Adrenal gland (tissue), 12 donors: ENCODE results near the gene IL1B. TPM values are rescaled to one million over a fixed set of nuclear protein-coding genes. Genes with fewer than 3 reads are reported as not detected.
A peak's percentile ranks its signal among the peaks of the same experiment; 100 is the strongest.

Experiments
- DNase-seq, 7 donors: peaks; one replicate each; pipeline ENCODE4 v3.0.0-alpha.2; 2019 to 2020
- H3K27ac ChIP-seq, 5 donors: fragments of 200-600 bp; sonication (generic) in 4 of 5; 1 replicate in 3 of 5; 2 replicates in 2 of 5; pipeline versions ENCODE4 v1.5.1 to v1.8.0; 2016 to 2020; ENCODE audit warnings: mild to moderate bottlenecking in 1 of 5
- H3K27me3 ChIP-seq: fragments of 200-600 bp; 2 replicates; pipeline ENCODE4 v1.8.0; 2021
- H3K36me3 ChIP-seq, 2 donors: fragments of 200-600 bp; replicated peaks in 1 of 2; 1 replicate in 1 of 2; 2 replicates in 1 of 2; pipeline versions ENCODE4 v1.5.1 to v1.8.0; 2018 to 2022
- H3K4me1 ChIP-seq, 2 donors: fragments of 200-600 bp; replicated peaks in 1 of 2; 1 replicate in 1 of 2; 2 replicates in 1 of 2; pipeline versions ENCODE4 v1.5.1 to v1.8.0; 2018 to 2021
- H3K4me3 ChIP-seq, 4 donors: fragments of 200-600 bp; sonication (generic) in 3 of 4; one replicate each; pipeline ENCODE4 v1.5.1; 2016 to 2018
- H3K9me3 ChIP-seq, 3 donors: fragments of 200-600 bp; sonication (generic) in 1 of 3; replicated peaks in 1 of 3; 1 replicate in 2 of 3; 2 replicates in 1 of 3; pipeline versions ENCODE4 v1.5.1 to v1.8.0; 2016 to 2021
- POLR2A ChIP-seq, 2 donors: fragments of 450-650 bp; IDR thresholded peaks; one replicate each; pipeline ENCODE4 v1.6.1; 2017; ENCODE audit warnings: antibody characterized with exemption in 2 of 2, mild to moderate bottlenecking in 2 of 2, moderate library complexity in 1 of 2
- WGBS, 4 donors: extraction: QIAGEN DNeasy Blood & Tissue Kit in 2 of 4; methylation state at CpG; one replicate each; pipeline versions ENCODE4 v1.1.5 to v1.1.7; 2013 to 2017; 5-methylcytosine and 5-hydroxymethylcytosine counted together
- intact Hi-C, 2 donors: fragments of 100-400 bp; cut with DNase I; formaldehyde crosslinking; loops; one replicate each; pipeline versions ENCODE4 v1.14.1 to v1.15.0; 2022 to 2023
- polyA plus RNA-seq, 3 donors: library from polyadenylated mRNA; stranded (reverse); fragments of 200-250 nt in 2 of 3; fragments of 350-450 nt in 1 of 3; fragmentation: Illumina TruSeq in 1 of 3; extraction: RNeasy Lipid Tissue Mini Kit (QIAGEN cat#74804) in 1 of 3; gene quantifications; one replicate each; pipeline ENCODE4 v1.2.3, GENCODE V29; 2013 to 2014
- total RNA-seq, 9 donors: library from RNA; depleted of rRNA in 4 of 9; stranded (reverse); fragments of >200 nt in 4 of 9; fragments of 120-200 nt in 1 of 9; fragmentation: NEBNext Ultra II Directional in 1 of 9; extraction: Animal tissue kit (Norgen Biotek cat#: 25700) in 1 of 9; gene quantifications; one replicate each; pipeline versions ENCODE4 v1.1.0 to v1.2.4, GENCODE V29; 2013 to 2023
- TF ChIP-seq, protein P1 (sequence below), 6 experiments: fragments of 450-650 bp in 4 of 6; fragments of 200-600 bp in 2 of 6; sonication (generic) in 1 of 6; IDR thresholded peaks; 1 replicate in 5 of 6; 2 replicates in 1 of 6; pipeline versions ENCODE4 v1.5.1 to v1.8.0; 2016 to 2021; ENCODE audit warnings: antibody characterized with exemption in 6 of 6, mild to moderate bottlenecking in 2 of 6, moderate library complexity in 1 of 6
- donor health status: healthy with polysubstance abuse.
- donor health status: Bipolar disorder and iron deficiency.
- donor health status: DM: yes; HTN: yes; CAD: no.
- donor health status: DM: no; HTN: no; CAD: no.
- donor health status: DM: no; HTN: no; CAD: no.
- donor health status: DM: yes; HTN: yes; CAD: no.

IL1B gene
- total and polyA plus RNA-seq, 12 donors, result 0.44 to 5.9 (median 1.5) TPM; not detected in 1

DNA sequence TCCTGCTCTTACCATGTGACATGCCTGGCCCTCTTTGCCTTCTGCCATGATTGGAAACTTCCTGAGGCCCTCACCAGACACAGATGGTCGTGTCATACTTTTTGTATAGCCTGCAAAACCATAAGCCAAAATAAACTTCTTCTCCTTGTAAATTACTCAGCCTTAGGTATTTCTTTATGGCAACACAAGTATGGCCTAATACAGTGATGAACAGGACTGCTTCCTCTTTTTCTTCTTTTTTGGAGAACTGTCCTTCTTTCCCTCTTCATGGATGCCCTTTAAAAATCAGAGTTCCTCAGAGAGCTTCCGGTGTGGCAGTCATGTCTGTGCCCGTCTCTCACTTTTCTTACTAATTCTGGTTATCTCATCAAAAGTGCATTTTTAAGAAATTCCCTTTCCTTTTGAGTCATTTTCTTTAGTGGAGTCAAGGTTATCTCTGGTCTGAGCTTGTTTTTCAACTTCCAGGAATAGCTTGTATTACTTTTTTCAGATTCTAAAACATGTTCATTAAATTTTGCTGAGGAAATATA, 43.1 kb downstream of the IL1B start:
- Histone ChIP-seq H3K4me1 (peaks cover 0 to 15% of the 10 kb centered on the region in 2 donors), H3K4me3 (no peak overlapping the region), H3K9me3 (no peaks in the 10 kb centered on the region), H3K27me3 (no peaks in the 10 kb centered on the region), H3K36me3 (no peaks in the 10 kb centered on the region), H3K27ac (peak overlapping the region in 3 of 5 donors; percentile 5 to 49 (median 7))
- WGBS, 4 donors, result 30 to 38% (median 32%) methylated on average over 3 of the region's 3 CpGs
- no peak for TF ChIP-seq POLR2A (IDR thresholded peaks at IDR 0.05)
- TF ChIP-seq, protein P1, sequence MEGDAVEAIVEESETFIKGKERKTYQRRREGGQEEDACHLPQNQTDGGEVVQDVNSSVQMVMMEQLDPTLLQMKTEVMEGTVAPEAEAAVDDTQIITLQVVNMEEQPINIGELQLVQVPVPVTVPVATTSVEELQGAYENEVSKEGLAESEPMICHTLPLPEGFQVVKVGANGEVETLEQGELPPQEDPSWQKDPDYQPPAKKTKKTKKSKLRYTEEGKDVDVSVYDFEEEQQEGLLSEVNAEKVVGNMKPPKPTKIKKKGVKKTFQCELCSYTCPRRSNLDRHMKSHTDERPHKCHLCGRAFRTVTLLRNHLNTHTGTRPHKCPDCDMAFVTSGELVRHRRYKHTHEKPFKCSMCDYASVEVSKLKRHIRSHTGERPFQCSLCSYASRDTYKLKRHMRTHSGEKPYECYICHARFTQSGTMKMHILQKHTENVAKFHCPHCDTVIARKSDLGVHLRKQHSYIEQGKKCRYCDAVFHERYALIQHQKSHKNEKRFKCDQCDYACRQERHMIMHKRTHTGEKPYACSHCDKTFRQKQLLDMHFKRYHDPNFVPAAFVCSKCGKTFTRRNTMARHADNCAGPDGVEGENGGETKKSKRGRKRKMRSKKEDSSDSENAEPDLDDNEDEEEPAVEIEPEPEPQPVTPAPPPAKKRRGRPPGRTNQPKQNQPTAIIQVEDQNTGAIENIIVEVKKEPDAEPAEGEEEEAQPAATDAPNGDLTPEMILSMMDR (IDR thresholded peaks at IDR 0.05), result no peak
- intact Hi-C loops, result no loop called here
- DNase-seq, result no peak

DNA sequence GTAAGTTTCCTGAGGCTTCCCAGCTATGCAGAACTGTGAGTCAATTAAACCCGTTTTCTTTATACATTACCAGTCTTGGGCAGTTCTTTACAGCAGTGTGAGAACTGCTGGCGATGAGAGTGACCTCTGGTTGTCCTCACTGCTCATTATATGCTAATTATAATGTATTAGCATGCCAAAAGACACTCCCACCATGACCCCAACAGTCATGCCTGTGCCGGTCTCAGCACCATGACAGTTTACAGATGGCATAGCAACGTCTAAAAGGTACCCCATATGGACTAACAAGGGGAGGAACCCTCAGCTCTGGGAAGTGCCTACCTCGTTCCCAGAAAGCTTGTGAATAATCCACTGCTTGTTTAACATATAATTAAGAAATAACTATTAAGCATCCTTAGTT, 44.2 kb downstream of the IL1B start:
- H3K36me3 ChIP-seq, result no peaks in the 10 kb centered on the region
- peaks cover 0 to 15% of the 10 kb centered on the region in 2 donors for H3K4me1 ChIP-seq
- 79 to 87% (median 86%) methylated on average over 5 of the region's 5 CpGs for WGBS, 4 donors
- H3K9me3 ChIP-seq, result no peaks in the 10 kb centered on the region
- H3K27me3 ChIP-seq, result no peaks in the 10 kb centered on the region
- H3K4me3 ChIP-seq, result no peak overlapping the region
- TF ChIP-seq, protein P1 (IDR thresholded peaks at IDR 0.05), result no peak
- TF ChIP-seq POLR2A (IDR thresholded peaks at IDR 0.05), result no peak
- DNase-seq, result no peak
- intact Hi-C loops, result no loop called here
- no peak overlapping the region for H3K27ac ChIP-seq

DNA sequence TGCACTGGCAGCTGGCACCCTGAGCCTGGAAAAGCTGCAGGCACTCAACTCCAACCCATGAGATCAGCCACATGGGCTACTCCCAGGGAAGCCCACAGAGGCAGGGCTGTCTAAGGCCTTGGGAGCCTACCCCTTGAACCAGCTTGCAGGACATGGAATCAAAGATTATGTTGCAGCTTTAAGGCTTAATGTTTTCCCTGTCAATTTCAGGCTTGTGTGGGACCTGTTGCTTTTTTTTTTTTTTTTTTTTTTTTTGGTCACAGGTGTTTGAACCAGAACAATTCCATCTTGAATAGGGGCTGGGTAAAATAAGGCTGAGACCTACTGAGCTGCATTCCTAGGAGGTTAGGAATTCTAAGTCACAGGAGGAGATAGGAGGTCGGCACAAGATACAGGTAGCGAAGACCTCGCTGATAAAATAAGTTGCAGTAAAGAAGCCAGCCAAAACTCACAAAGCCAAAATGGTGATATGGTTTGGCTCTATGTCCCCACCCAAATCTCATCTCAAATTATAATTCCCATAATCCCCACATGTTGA, 44.8 kb downstream of the IL1B start:
- Histone ChIP-seq H3K4me1 (peaks cover 0 to 15% of the 10 kb centered on the region in 2 donors), H3K36me3 (no peaks in the 10 kb centered on the region), H3K9me3 (no peaks in the 10 kb centered on the region), H3K4me3 (no peak overlapping the region), H3K27ac (no peak overlapping the region), H3K27me3 (no peaks in the 10 kb centered on the region)
- TF ChIP-seq, protein P1 (IDR thresholded peaks at IDR 0.05), result no peak
- TF ChIP-seq POLR2A (IDR thresholded peaks at IDR 0.05), result no peak
- intact Hi-C loops, result no loop called here
- no peak for DNase-seq
- 91 to 100% (median 98%) methylated on average over 3 of the region's 3 CpGs for WGBS, 4 donors

DNA sequence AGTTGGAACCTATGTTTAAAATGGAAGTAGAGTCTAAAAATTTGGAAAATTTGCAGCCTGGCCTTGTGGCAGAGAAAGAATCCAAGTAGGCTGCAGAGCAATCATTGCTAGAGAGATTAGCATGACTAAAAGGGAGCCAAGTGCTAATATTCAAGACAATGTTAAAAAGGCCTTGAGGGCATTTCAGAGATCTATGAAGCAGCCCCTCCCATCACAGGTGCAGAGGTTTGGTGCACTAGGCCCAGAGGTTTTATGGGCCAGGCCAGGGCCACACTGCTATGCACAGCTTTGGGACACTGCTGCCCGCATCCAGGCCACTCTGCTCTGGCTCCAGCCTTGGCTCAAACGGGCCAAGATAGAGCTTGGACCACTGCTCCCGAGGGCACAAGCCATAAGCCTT, 45.6 kb downstream of the IL1B start:
- Histone ChIP-seq H3K27ac (no peak overlapping the region), H3K9me3 (no peaks in the 10 kb centered on the region), H3K4me3 (no peak overlapping the region), H3K27me3 (no peaks in the 10 kb centered on the region), H3K4me1 (peaks cover 0 to 15% of the 10 kb centered on the region in 2 donors), H3K36me3 (no peaks in the 10 kb centered on the region)
- intact Hi-C loops, result no loop called here
- WGBS, 4 donors, result 80 to 96% (median 94%) methylated on average over 1 to 3 of the region's 3 CpGs
- TF ChIP-seq, protein P1 (IDR thresholded peaks at IDR 0.05), result no peak
- no peak for TF ChIP-seq POLR2A (IDR thresholded peaks at IDR 0.05)
- no peak for DNase-seq
